HCT116 (cell line): ENCODE data around the gene CLASP1.

Experiments used
- CTCF ChIP-seq, 3 experiments: fragments of 200-600 bp in 1 of 3; sonication (generic) in 1 of 3; IDR thresholded peaks in 2 of 3; conservative IDR thresholded peaks in 1 of 3; 2 replicates each; pipeline ENCODE4 v1.5.1; 2012 to 2017; ENCODE audit warnings: low read depth in 2 of 3, low read length in 2 of 3, antibody characterized with exemption in 1 of 3, borderline replicate concordance in 1 of 3, control low read depth in 1 of 3, mild to moderate bottlenecking in 1 of 3, mixed read lengths in 1 of 3, mixed run types in 1 of 3, moderate library complexity in 1 of 3; ENCODE audit not compliant: insufficient read depth in 1 of 3
- EZH2 ChIP-seq: fragments of 200-600 bp; sonication (generic); IDR thresholded peaks from 2 replicates; pipeline ENCODE4 v1.6.1; 2017; ENCODE audit warnings: antibody characterized with exemption, mixed run types
- JUND ChIP-seq: IDR thresholded peaks from 2 replicates; pipeline ENCODE4 v1.6.1; 2012
- POLR2AphosphoS5 ChIP-seq: IDR thresholded peaks from 2 replicates; pipeline ENCODE4 v1.6.1; 2011; ENCODE audit warnings: mild to moderate bottlenecking, low read depth, low read length, moderate library complexity
- REST ChIP-seq: IDR thresholded peaks from 2 replicates; pipeline ENCODE4 v1.6.1; 2012; ENCODE audit warnings: low read depth
- YY1 ChIP-seq: IDR thresholded peaks from 2 replicates; pipeline ENCODE4 v1.6.1; 2011; ENCODE audit warnings: low read length, low read depth, moderate library complexity, mild to moderate bottlenecking; ENCODE audit not compliant: insufficient replicate concordance; ENCODE audit errors: extremely low read depth

GRCh38 chr2:121412349-121412748 is 236.9 kb downstream of the CLASP1 start:
- TF ChIP-seq YY1 (no peak), EZH2 (no peak), CTCF (IDR thresholded peaks at IDR 0.05 in 2 of 3, conservative IDR thresholded peaks at IDR 0.05 in 1 of 3; ENCODE audit: borderline replicate concordance in 1 of 3, insufficient read depth in 1 of 3, low read depth in 2 of 3, low read length in 2 of 3) (no peak), JUND (no peak), REST (no peak), POLR2AphosphoS5 (no peak)
